ENCODE results near the gene MCC.

- TF ChIP-seq, protein P1, sequence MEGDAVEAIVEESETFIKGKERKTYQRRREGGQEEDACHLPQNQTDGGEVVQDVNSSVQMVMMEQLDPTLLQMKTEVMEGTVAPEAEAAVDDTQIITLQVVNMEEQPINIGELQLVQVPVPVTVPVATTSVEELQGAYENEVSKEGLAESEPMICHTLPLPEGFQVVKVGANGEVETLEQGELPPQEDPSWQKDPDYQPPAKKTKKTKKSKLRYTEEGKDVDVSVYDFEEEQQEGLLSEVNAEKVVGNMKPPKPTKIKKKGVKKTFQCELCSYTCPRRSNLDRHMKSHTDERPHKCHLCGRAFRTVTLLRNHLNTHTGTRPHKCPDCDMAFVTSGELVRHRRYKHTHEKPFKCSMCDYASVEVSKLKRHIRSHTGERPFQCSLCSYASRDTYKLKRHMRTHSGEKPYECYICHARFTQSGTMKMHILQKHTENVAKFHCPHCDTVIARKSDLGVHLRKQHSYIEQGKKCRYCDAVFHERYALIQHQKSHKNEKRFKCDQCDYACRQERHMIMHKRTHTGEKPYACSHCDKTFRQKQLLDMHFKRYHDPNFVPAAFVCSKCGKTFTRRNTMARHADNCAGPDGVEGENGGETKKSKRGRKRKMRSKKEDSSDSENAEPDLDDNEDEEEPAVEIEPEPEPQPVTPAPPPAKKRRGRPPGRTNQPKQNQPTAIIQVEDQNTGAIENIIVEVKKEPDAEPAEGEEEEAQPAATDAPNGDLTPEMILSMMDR (conservative IDR thresholded peaks at IDR 0.05; ENCODE audit: low read depth, low read length), result no peak
- TF ChIP-seq EZH2 (IDR thresholded peaks at IDR 0.05; ENCODE audit: borderline replicate concordance, low read depth, low read length, poor library complexity, severe bottlenecking), result no peak
These were observed 447.5 kb downstream of the MCC start for GRCh38 chr5:113040672-113041260.

Measured in A673 (cell line).